ENCODE measurements around the gene CCNG1.
A peak's percentile ranks its signal among the peaks of the same experiment; 100 is the strongest.

Gene CCNG1

DNA sequence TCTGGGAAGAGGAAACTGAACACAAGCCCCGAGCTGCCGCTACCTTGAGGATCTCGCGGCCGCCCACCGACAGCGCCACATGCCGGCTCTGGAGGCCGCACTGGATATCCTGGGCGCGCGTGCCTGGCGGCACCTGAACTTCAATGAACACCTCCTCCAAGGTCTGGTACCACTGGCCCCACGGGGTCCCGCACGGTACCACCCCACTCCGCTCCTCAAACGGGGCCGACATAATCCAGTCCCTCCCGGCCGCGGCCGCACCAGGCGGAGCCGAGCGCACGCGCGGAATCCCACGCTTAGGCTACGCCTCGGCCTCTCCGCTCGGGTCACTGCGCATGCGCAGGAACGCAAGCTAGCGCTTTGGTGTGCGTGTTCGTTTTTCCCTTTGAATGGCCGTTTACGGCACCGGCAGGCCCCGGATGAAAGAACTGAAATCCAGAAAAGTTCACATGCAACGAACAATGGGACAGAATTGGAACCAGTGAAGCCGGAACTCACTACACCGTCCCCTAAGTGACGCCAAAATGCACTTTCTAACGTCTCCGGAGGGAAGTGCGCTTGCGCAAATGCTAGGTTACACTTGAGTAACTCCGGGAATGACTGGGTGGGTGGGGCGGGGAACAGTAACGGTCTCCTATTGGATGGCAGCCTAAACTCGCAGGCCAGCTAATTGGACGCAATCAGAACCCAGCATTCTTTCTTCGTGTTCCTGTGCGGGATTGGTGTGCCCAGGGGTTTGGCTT is 22.6 kb downstream of the CCNG1 start, which contains the start of gene NUDCD2:
NUDCD2 (minus strand) TSS at position 284 of the 743 bp plus-strand sequence; CDS start at position 232, 52 bp downstream.
- in situ Hi-C loops (cut with MboI; ENCODE audit: low sequenced_read_pairs, unreplicated experiment) = no loop called here
- DNase-seq (ENCODE audit: low spot score) = peak; percentile 90
- TF ChIP-seq, protein P1, sequence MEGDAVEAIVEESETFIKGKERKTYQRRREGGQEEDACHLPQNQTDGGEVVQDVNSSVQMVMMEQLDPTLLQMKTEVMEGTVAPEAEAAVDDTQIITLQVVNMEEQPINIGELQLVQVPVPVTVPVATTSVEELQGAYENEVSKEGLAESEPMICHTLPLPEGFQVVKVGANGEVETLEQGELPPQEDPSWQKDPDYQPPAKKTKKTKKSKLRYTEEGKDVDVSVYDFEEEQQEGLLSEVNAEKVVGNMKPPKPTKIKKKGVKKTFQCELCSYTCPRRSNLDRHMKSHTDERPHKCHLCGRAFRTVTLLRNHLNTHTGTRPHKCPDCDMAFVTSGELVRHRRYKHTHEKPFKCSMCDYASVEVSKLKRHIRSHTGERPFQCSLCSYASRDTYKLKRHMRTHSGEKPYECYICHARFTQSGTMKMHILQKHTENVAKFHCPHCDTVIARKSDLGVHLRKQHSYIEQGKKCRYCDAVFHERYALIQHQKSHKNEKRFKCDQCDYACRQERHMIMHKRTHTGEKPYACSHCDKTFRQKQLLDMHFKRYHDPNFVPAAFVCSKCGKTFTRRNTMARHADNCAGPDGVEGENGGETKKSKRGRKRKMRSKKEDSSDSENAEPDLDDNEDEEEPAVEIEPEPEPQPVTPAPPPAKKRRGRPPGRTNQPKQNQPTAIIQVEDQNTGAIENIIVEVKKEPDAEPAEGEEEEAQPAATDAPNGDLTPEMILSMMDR (IDR thresholded peaks at IDR 0.05; ENCODE audit: borderline replicate concordance, control extremely low read depth, extremely low read depth, insufficient read depth, missing control alignments) = peak; percentile 33

DNA sequence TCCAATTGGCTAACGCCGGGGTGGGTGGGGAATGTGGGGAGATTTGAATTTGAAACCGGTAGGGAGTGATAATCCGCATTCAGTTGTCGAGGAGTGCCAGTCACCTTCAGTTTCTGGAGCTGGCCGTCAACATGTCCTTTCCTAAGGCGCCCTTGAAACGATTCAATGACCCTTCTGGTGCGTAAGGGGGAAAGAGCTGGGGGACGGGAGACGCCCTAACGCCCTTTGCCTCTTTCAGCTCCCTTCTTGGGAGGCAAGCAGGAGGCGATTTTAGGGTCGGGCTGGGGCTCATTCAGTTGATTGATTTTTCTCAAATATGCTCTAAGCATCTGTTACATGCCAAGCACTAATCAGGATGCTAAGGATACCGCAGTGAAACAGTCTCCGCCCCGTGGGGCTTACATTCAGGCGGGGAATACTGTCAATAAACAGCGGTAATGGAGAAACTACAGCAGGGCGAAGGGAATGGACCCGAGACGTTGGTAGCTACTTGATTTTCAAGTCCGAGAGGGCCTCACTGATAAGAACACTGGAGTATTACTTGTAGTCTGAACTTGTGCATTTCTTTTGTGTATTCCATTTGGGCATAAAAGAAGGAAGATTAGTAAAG is 23.3 kb downstream of the CCNG1 start, which contains the start of gene HMMR:
HMMR (plus strand) TSS at position 71 of the 610 bp plus-strand sequence; CDS start at position 132, 61 bp downstream.
- TF ChIP-seq, protein P1 (IDR thresholded peaks at IDR 0.05; ENCODE audit: borderline replicate concordance, control extremely low read depth, extremely low read depth, insufficient read depth, missing control alignments) = no peak
- no peak for DNase-seq (ENCODE audit: low spot score)
- in situ Hi-C loops (cut with MboI; ENCODE audit: low sequenced_read_pairs, unreplicated experiment) = no loop called here

DNA sequence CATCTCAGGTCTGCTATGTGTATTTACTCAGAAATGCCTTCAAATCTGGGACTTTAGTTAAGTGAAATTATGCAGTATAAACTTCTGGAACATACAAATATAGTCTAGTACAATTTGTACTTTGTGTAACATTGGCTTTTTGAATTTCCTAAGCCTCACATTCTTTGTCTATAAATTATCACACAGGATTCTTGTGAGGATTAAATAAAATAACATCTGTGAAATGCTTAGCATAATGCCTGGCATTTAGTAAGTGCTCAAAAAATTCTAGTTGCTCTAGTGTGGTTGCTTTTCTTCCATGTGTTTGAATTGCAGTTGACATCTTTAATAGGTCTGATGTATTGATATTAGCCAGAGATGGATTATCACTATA is 25.7 kb downstream of the CCNG1 start:
- DNase-seq (ENCODE audit: low spot score) = no peak
- TF ChIP-seq, protein P1 (IDR thresholded peaks at IDR 0.05; ENCODE audit: borderline replicate concordance, control extremely low read depth, extremely low read depth, insufficient read depth, missing control alignments) = no peak
- in situ Hi-C loops (cut with MboI; ENCODE audit: low sequenced_read_pairs, unreplicated experiment) = no loop called here

DNA sequence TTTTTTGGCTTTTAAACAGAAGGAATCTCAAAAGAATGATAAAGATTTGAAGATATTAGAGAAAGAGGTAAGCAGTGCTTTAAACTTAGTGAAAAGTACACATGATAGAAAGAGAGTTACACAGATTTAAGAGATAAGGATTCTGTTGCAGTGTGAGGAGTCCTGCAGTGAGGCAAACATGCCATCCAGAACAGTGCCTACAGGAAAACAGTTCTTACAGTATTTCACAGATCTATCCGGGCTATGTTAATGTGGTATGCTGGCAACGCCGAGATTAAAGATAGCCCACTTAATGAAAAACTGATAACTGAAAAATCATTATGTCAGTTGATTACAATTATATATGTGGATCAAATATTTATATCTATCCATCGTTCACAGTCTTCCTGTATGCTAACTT is 30.3 kb downstream of the CCNG1 start:
- in situ Hi-C loops (cut with MboI; ENCODE audit: low sequenced_read_pairs, unreplicated experiment) = no loop called here
- no peak for DNase-seq (ENCODE audit: low spot score)
- TF ChIP-seq, protein P1 (IDR thresholded peaks at IDR 0.05; ENCODE audit: borderline replicate concordance, control extremely low read depth, extremely low read depth, insufficient read depth, missing control alignments) = no peak

DNA sequence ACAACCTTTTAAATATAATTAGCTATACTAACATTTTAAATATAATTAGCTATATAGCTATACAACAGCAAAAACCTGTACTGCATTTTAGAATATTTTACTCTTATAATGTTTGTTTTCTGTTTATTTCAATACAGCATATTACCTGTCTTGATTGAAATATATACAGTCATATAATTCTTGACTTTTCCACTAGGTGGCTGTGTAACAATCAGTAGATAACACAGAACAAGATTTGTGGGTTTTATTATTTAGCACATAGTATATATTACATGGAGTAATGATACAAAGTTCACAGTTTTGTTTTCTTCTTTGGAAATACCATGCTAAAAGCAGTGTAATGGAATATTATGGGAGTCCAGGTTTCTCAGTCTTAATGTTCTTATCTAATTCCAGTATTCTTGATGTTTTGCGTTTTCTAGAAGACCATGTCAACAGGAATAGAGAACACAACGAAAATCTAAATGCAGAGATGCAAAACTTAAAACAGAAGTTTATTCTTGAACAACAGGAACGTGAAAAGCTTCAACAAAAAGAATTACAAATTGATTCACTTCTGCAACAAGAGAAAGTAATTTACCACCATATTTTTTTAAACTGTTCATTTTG is 36.3 kb downstream of the CCNG1 start:
- DNase-seq (ENCODE audit: low spot score) = no peak
- in situ Hi-C loops (cut with MboI; ENCODE audit: low sequenced_read_pairs, unreplicated experiment) = no loop called here
- TF ChIP-seq, protein P1 (IDR thresholded peaks at IDR 0.05; ENCODE audit: borderline replicate concordance, control extremely low read depth, extremely low read depth, insufficient read depth, missing control alignments) = peak; percentile 30

DNA sequence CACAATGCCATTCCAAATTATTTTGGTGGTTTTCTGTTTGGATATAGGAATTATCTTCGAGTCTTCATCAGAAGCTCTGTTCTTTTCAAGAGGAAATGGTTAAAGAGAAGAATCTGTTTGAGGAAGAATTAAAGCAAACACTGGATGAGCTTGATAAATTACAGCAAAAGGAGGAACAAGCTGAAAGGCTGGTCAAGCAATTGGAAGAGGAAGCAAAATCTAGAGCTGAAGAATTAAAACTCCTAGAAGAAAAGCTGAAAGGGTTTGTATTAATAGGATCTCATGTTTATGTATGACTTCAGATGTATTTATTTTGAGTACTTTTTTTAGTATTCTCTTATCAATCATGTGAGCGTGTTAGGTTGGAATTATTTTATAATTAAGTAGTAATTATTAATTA is 38.0 kb downstream of the CCNG1 start:
- TF ChIP-seq, protein P1 (IDR thresholded peaks at IDR 0.05; ENCODE audit: borderline replicate concordance, control extremely low read depth, extremely low read depth, insufficient read depth, missing control alignments) = no peak
- in situ Hi-C loops (cut with MboI; ENCODE audit: low sequenced_read_pairs, unreplicated experiment) = no loop called here
- DNase-seq (ENCODE audit: low spot score) = no peak

Measured in GM13976 (cell line).